ENCODE measurements around the gene MFGE8.

MFGE8 gene

DNA sequence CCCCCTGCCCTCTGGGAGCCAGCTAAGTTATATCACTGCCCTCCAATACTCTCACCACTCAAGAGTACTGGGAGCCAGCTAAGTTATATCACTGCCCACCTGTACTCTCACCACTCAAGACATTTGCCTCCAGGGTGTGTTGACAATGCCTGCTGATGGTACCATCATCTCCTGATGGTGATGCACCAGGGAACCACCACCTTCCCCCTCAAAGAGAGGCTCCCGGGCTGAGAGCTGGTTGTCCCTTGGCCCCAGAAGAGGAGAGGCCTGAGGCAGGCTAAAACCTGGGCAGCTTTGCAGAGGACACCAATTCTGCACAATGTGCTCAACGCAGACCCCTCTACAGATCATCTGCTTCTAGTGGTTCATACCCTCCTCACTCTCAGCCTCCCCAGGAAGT, 10.3 kb downstream of the MFGE8 start:
- DNase-seq (ENCODE audit: extremely low read depth, insufficient read length): no peak
- TF ChIP-seq, protein P1, sequence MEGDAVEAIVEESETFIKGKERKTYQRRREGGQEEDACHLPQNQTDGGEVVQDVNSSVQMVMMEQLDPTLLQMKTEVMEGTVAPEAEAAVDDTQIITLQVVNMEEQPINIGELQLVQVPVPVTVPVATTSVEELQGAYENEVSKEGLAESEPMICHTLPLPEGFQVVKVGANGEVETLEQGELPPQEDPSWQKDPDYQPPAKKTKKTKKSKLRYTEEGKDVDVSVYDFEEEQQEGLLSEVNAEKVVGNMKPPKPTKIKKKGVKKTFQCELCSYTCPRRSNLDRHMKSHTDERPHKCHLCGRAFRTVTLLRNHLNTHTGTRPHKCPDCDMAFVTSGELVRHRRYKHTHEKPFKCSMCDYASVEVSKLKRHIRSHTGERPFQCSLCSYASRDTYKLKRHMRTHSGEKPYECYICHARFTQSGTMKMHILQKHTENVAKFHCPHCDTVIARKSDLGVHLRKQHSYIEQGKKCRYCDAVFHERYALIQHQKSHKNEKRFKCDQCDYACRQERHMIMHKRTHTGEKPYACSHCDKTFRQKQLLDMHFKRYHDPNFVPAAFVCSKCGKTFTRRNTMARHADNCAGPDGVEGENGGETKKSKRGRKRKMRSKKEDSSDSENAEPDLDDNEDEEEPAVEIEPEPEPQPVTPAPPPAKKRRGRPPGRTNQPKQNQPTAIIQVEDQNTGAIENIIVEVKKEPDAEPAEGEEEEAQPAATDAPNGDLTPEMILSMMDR (IDR thresholded peaks at IDR 0.05; ENCODE audit: insufficient read depth, low read length, poor library complexity, severe bottlenecking): no peak
- H3K36me3 ChIP-seq (ENCODE audit: control insufficient read depth, insufficient read depth, low read length): no peaks in the 10 kb centered on the region
- H3K4me3 ChIP-seq (replicated peaks; ENCODE audit: low read depth, low read length): no peak overlapping the region
- H3K27me3 ChIP-seq (replicated peaks; ENCODE audit: control insufficient read depth, insufficient read depth, low read length): no peaks in the 10 kb centered on the region; the same call in none of the 2 replicates

DNA sequence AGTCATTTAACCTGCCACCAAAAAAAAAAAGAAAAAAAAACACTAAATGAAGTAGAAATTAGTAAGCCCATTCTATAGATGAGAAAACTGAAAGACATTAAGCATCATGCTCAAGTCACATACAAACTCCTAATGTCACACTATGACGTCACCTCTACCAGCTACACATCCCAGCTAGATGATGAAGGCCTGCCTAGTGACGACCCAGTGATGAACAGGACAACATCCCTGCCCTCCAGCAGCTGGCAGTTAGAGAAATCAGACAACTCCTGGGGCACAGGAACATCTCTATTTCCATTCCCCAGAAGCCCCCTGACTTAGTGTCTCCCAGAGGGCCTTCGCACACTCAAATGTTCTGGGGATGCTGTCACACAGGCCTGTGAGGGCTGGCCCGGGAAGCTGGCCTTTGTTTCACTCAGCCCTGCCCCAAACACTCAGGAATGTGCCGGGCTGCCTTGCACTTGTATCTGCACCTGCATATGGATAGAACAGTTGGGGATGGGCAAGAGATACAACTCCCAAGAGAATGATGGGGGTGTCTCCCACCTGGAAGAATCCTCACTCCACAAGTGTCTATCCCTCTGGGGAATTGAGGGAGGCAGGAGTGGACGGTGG, 10.9 kb downstream of the MFGE8 start:
- TF ChIP-seq, protein P1 (IDR thresholded peaks at IDR 0.05; ENCODE audit: insufficient read depth, low read length, poor library complexity, severe bottlenecking): no peak
- no peaks in the 10 kb centered on the region for H3K36me3 ChIP-seq (ENCODE audit: control insufficient read depth, insufficient read depth, low read length)
- no peak for DNase-seq (ENCODE audit: extremely low read depth, insufficient read length)
- no peak overlapping the region for H3K4me3 ChIP-seq (replicated peaks; ENCODE audit: low read depth, low read length)
- H3K27me3 ChIP-seq (replicated peaks; ENCODE audit: control insufficient read depth, insufficient read depth, low read length): no peaks in the 10 kb centered on the region; the same call in none of the 2 replicates

DNA sequence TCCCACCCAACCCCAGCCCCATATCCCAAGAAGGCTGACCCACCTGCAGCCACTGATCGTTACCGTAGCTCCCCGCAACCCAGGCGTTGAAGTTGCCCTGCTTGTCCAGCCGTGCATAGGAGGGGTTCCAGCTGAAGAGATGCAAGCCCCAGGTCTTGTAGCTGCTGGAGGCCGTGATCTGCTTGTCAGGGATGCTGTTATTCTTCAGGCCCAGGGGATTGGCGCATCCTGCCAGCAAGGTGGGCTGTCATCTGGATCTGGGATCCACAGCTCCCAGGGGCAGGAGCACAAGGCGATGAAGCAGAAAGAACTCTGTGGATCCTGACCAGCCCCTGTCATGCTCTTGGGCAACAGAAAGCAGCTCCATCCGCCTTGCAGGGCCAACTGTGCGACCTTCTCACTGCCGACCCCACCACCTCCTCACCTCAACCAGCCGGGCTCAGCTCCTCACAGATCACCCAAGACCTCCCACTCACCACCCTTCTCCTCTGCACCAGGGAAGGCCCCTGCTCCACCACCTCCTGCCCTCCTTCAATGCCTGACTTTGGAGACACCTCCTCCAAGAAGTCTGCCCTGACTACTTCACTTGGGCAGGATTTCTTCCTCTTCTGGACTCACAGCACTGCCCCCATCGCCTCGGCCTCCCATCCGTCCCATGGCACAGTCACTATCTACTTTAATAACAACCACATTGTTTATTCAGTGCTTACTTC, 11.5 kb downstream of the MFGE8 start:
- H3K36me3 ChIP-seq (ENCODE audit: control insufficient read depth, insufficient read depth, low read length): no peaks in the 10 kb centered on the region
- no peak overlapping the region for H3K4me3 ChIP-seq (replicated peaks; ENCODE audit: low read depth, low read length)
- TF ChIP-seq, protein P1 (IDR thresholded peaks at IDR 0.05; ENCODE audit: insufficient read depth, low read length, poor library complexity, severe bottlenecking): no peak
- DNase-seq (ENCODE audit: extremely low read depth, insufficient read length): no peak
- no peaks in the 10 kb centered on the region; the same call in none of the 2 replicates for H3K27me3 ChIP-seq (replicated peaks; ENCODE audit: control insufficient read depth, insufficient read depth, low read length)

DNA sequence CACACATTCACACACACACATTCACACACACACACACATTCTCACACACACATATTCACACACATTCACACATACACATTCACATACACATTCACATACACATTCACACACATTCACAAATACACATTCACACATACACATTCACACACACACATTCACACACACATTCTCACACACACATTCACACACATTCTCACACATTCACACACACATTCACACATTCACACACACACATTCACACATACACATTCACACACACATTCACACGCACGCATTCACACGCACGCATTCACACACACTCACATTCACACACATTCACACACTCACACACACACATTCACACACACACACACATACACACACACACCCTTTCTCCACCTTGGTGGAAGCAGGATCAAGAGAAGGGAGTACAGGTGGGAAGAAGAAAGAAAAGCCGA, 12.2 kb downstream of the MFGE8 start:
- no peaks in the 10 kb centered on the region for H3K36me3 ChIP-seq (ENCODE audit: control insufficient read depth, insufficient read depth, low read length)

DNA sequence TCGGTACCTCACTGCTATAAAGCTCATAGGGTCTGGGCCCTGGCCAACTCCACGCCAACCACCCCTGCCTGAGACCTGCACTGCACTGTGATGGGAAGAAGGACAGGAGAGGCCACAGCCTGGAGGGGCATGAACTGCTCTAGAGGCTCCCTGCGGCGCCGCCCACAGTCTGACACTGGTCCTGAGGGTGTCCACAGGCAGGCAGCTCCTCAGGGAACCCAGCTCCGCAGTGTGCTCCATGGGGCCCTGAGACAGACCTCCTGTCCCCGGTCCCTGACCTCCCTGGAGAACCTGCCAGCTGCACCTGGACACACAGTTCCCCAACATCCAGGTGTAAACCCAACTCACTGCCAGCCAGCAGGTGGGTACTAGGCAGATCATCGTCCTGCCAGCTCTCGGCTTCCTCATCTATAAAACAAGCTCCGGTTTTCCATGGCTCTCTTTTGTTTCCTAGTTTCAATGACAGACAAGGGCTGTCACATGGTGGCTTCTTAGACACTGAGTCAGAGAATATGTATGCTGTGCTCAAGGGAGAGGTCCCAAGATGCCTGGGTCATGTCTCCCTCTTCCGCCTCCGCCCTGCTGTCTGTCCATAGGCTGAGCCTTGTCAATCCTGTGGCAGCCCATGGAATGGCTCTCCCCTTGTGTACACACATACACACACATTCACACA, 12.7 kb downstream of the MFGE8 start:
- Histone ChIP-seq H3K4me3 (replicated peaks; ENCODE audit: low read depth, low read length) (no peak overlapping the region), H3K36me3 (ENCODE audit: control insufficient read depth, insufficient read depth, low read length) (no peaks in the 10 kb centered on the region), H3K27me3 (replicated peaks; ENCODE audit: control insufficient read depth, insufficient read depth, low read length) (peaks cover 2% of the 10 kb centered on the region)
- no peak for DNase-seq (ENCODE audit: extremely low read depth, insufficient read length)
- TF ChIP-seq, protein P1 (IDR thresholded peaks at IDR 0.05; ENCODE audit: insufficient read depth, low read length, poor library complexity, severe bottlenecking): no peak

More for the DNA sequence above, 12.2 kb downstream of the MFGE8 start:
- Histone ChIP-seq H3K27me3 (replicated peaks; ENCODE audit: control insufficient read depth, insufficient read depth, low read length) (no peaks in the 10 kb centered on the region; the same call in none of the 2 replicates), H3K4me3 (replicated peaks; ENCODE audit: low read depth, low read length) (no peak overlapping the region)
- TF ChIP-seq, protein P1 (IDR thresholded peaks at IDR 0.05; ENCODE audit: insufficient read depth, low read length, poor library complexity, severe bottlenecking): no peak
- DNase-seq (ENCODE audit: extremely low read depth, insufficient read length): no peak

Measured in GM06990 (cell line).